ENCODE results near the gene RNF145. TPM values are rescaled to one million over a fixed set of nuclear protein-coding genes. Genes with fewer than 3 reads are reported as not detected.

RNF145 gene
- total RNA-seq (2022; extraction: Qiagen RNA extraction; ENCODE audit: low read depth) = 131 to 164 TPM (median 139 TPM) in 5 replicates

GRCh38 chr5:159209438-159210209 is at the start of gene RNF145:
RNF145 (minus strand) TSS chr5:159209553; CDS start chr5:159203617, 5,936 bp downstream.

Other genes with a start within 250 kb of the RNF145 start
- 0.91 to 2.0 TPM (median 1.4 TPM) in 5 replicates for gene EBF1, start 109.6 kb downstream of the RNF145 start, total RNA-seq (2022; extraction: Qiagen RNA extraction; ENCODE audit: low read depth)
- 33.8 to 41.9 TPM (median 34.9 TPM) in 5 replicates for gene UBLCP1, start 53.7 kb upstream of the RNF145 start, total RNA-seq (2022; extraction: Qiagen RNA extraction; ENCODE audit: low read depth)
- 0.05 to 0.08 TPM (median 0.06 TPM) in 3 of 5 replicates, not detected in the others for gene IL12B, start 120.9 kb upstream of the RNF145 start, total RNA-seq (2022; extraction: Qiagen RNA extraction; ENCODE audit: low read depth)

Measured in A549 treated with DMSO at 1 μM for 4 hours (cell line).